Heart left ventricle (tissue), 13 donors: ENCODE data around the gene ALPG.
"Not testable (repeated sequence)": the region's sequence is repeated elsewhere in the genome, so short reads cannot be mapped to it uniquely, and the experiment has no call there.

ENCODE experiments used
- POLR2A ChIP-seq, 2 donors: fragments of 450-650 bp; IDR thresholded peaks; one replicate each; pipeline ENCODE4 v1.6.1; 2017; ENCODE audit warnings: antibody characterized with exemption in 2 of 2, mild to moderate bottlenecking in 2 of 2, moderate library complexity in 2 of 2
- TF ChIP-seq, protein P1 (sequence below), 12 donors: fragments of 200-600 bp; sonication (generic) in 4 of 12; IDR thresholded peaks; one replicate each; pipeline versions ENCODE4 v1.5.0 to v1.8.0; 2018 to 2022; ENCODE audit warnings: antibody characterized with exemption in 12 of 12, mild to moderate bottlenecking in 5 of 12
- donor health status: ischemic (EF 13 %, LVEDD 7.1; RV severe dilation, severe dysfunction).
- donor health status: DM: no; HTN: yes; CAD: no.
- donor health status: DM: no; HTN: no; CAD: no.
- donor health status: ischemic (EF 25% LVEDD 6.9; RV normal size, moderate dysfunction).
- donor health status: ischemic (EF 25% LVEDD 5.7; RV mildly dilated, moderate dysfunction).
- donor health status: ischemic (EF 35%, LVEDD 5.7; RV mildly dilated, moderate dysfunction).
- donor health status: nonischemic (EF 11% LVEDD 7.7; RV severe dilation, severe dysfunction).
- donor health status: DM: yes; HTN: yes; CAD: no.
- donor health status: PGD.
- donor health status: ischemic (EF 29% LVEDD 5.4; RV normal size, mild dysfunction).
- donor health status: nonischemic (EF 23%, LVEDD 6.1; RV moderate dilation, normal function).

DNA sequence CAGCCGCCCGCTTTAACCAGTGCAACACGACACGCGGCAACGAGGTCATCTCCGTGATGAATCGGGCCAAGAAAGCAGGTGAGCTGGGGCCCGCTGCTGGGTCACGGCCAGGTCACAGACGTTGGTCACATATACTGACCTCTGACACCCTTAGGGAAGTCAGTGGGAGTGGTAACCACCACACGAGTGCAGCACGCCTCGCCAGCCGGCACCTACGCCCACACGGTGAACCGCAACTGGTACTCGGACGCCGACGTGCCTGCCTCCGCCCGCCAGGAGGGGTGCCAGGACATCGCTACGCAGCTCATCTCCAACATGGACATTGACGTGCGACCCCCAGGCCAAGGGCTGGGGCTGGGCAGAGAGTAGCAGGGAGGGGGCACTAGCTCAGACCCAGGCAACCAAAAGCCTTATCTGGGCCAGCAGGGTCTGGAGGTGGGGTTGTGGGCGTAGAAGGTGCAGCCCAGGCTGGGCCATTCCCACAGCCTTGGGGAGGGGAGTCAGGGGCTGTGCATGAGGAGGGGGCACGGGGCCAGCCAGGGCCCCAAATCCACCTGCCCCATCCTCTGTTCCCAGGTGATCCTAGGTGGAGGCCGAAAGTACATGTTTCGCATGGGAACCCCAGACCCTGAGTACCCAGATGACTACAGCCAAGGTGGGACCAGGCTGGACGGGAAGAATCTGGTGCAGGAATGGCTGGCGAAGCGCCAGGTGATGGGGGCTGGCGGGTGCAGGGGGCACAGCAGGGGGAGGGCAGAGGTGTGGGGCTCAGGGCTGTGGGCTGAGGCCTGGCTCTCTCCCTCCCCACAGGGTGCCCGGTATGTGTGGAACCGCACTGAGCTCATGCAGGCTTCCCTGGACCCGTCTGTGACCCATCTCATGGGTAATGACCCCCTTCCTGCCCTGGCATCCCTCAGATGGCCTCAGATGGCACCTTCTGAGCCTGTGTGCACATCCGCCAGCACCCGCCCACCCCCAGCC is 26.7 kb upstream of the ALPG start:
- TF ChIP-seq, protein P1, sequence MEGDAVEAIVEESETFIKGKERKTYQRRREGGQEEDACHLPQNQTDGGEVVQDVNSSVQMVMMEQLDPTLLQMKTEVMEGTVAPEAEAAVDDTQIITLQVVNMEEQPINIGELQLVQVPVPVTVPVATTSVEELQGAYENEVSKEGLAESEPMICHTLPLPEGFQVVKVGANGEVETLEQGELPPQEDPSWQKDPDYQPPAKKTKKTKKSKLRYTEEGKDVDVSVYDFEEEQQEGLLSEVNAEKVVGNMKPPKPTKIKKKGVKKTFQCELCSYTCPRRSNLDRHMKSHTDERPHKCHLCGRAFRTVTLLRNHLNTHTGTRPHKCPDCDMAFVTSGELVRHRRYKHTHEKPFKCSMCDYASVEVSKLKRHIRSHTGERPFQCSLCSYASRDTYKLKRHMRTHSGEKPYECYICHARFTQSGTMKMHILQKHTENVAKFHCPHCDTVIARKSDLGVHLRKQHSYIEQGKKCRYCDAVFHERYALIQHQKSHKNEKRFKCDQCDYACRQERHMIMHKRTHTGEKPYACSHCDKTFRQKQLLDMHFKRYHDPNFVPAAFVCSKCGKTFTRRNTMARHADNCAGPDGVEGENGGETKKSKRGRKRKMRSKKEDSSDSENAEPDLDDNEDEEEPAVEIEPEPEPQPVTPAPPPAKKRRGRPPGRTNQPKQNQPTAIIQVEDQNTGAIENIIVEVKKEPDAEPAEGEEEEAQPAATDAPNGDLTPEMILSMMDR (IDR thresholded peaks at IDR 0.05) = not testable (repeated sequence)
- not testable (repeated sequence) for TF ChIP-seq POLR2A (IDR thresholded peaks at IDR 0.05)
